ENCODE measurements around the gene TMEM8B.
"Not testable (repeated sequence)": the region's sequence is repeated elsewhere in the genome, so short reads cannot be mapped to it uniquely, and the experiment has no call there.

- TF ChIP-seq CTCF (optimal IDR thresholded peaks at IDR 0.05 in 1 of 3, IDR thresholded peaks at IDR 0.05 in 1 of 3, conservative IDR thresholded peaks at IDR 0.05 in 1 of 3; ENCODE audit: extremely low read depth in 1 of 3, insufficient read depth in 2 of 3, low read length in 3 of 3); EZH2 (IDR thresholded peaks at IDR 0.05; ENCODE audit: low read length): not testable (repeated sequence)
Observed at GRCh38 chr9:35884908-35885307, 55.9 kb downstream of the TMEM8B start.
